ENCODE measurements around the gene CD274. TPM values are rescaled to one million over a fixed set of nuclear protein-coding genes. Genes with fewer than 3 reads are reported as not detected.

The CD274 gene
- total and polyA plus RNA-seq, 10 of the 15 experiments (the other 5 are each of a cell fraction or from before 2014, with no cell fraction given), result 9.4 to 128 (median 24.6) TPM

GRCh38 chr9:5441043-5441442, 9.3 kb upstream of the CD274 start:
- in situ Hi-C loops (cut with MboI) (loop anchor here (5.0 kb wide), 1 partner anchor 684 kb away; no protein-coding TSS in a partner anchor), intact Hi-C loops (cut with micrococcal nuclease; ENCODE audit: unreplicated experiment) (loop anchor here (10.0 kb wide), 1 partner anchor 776 kb away; the partner anchor contains the start of genes PLPP6 and SPATA6L)
- 0% methylated on average over 2 of the region's 2 CpGs for WGBS (ENCODE audit: insufficient coverage, insufficient replicate concordance, low lambda C conversion rate, missing lambda C conversion rate)
- H3K79me2 ChIP-seq (ENCODE audit: control insufficient read depth, insufficient read depth, low read length), result peaks cover 10% of the 10 kb centered on the region
- H3K9ac ChIP-seq (ENCODE audit: control insufficient read depth, insufficient read depth, low read length), result no peak overlapping the region
- no peaks in the 10 kb centered on the region for H4K20me1 ChIP-seq (ENCODE audit: control insufficient read depth, insufficient read depth)
- 0 out of 4 replicates have a peak, but pooled peaks cover 0 to under 1% of the 10 kb centered on the region in 2 experiments for H3K36me3 ChIP-seq (ENCODE audit: control insufficient read depth in 2 of 2, insufficient read depth in 2 of 2, low read length in 1 of 2)
- no peak for FAIRE-seq
- no peaks in the 10 kb centered on the region for H3K27me3 ChIP-seq (replicated peaks in 1 of 2; ENCODE audit: control insufficient read depth in 2 of 2, insufficient read depth in 2 of 2, low read length in 1 of 2)
- peaks cover 7% of the 10 kb centered on the region for H3K4me1 ChIP-seq (ENCODE audit: control insufficient read depth, insufficient read depth, low read length)
- no peak overlapping the region for H3K27ac ChIP-seq (ENCODE audit: control insufficient read depth, insufficient read depth)
- BruUV-seq (replicated peaks), result no TSS peak
- POLR2A ChIA-PET, result interaction anchor here (0.6 to 0.8 kb wide), 2 partner anchors 146 to 531 kb away, joined by 3 read pairs; no protein-coding TSS in a partner anchor
- no peaks in the 10 kb centered on the region; the same call in 2 of the 3 replicates for H3K9me3 ChIP-seq (replicated peaks; ENCODE audit: control insufficient read depth, insufficient read depth, low read length)
- no peak for TF ChIP-seq TCF12 (IDR thresholded peaks at IDR 0.05; ENCODE audit: low read depth, low read length)
- no peak for TF ChIP-seq E2F8 (IDR thresholded peaks at IDR 0.05; ENCODE audit: low read depth, partially characterized antibody)
- TF ChIP-seq EED (IDR thresholded peaks at IDR 0.05; ENCODE audit: low read depth), result 0 out of 2 replicates have a peak, but pooled peaks have one; percentile 21
- TF ChIP-seq ZNF24 (IDR thresholded peaks at IDR 0.05), result no peak
- H3K4me2 ChIP-seq (ENCODE audit: control insufficient read depth, insufficient read depth), result no peak overlapping the region
- RAD21 ChIA-PET (ENCODE audit: unreplicated experiment), result interaction anchor here (0.6 to 8.7 kb wide), 9 partner anchors 8 to 682 kb away, joined by 6 to 130 read pairs (median 9); partner anchors contain the start of gene CD274
- SMC1A ChIA-PET (ENCODE audit: uncharacterized antibody, unreplicated experiment), result interaction anchor here (0.7 to 9.7 kb wide), 11 partner anchors 7 to 154 kb away, joined by 3 to 187 read pairs (median 14); partner anchors contain the start of genes CD274 and PDCD1LG2
- CTCF ChIA-PET, result interaction anchor here (0.6 to 8.4 kb wide), 15 partner anchors 9 to 692 kb away, joined by 3 to 124 read pairs (median 6); partner anchors contain the start of genes CD274 and JAK2
- no peak overlapping the region for H2AFZ ChIP-seq (ENCODE audit: control insufficient read depth, low read depth, low read length)
- DNase-seq (ENCODE audit: low read depth, low spot score), result no peak
- no peak overlapping the region for H3K4me3 ChIP-seq
- ATAC-seq, result no peak

Data from GM12878 (cell line).